HepG2 (cell line): ENCODE measurements around the gene WDR73. TPM values are rescaled to one million over a fixed set of nuclear protein-coding genes. Genes with fewer than 3 reads are reported as not detected.
A peak's percentile ranks its signal among the peaks of the same experiment; 100 is the strongest.

Source experiments
- ELF1 ChIP-seq: sonication (generic); formaldehyde crosslinking; IDR thresholded peaks from 2 replicates; pipeline ENCODE4 v1.4.0; 2020; ENCODE audit warnings: missing genetic modification reagents
- RFX5 ChIP-seq: IDR thresholded peaks from 2 replicates; pipeline ENCODE4 v1.6.1; 2011; ENCODE audit warnings: low read depth, low read length, improper control_type of control experiment
- SAP130 ChIP-seq: IDR thresholded peaks from 2 replicates; pipeline ENCODE4 v1.6.1; 2016; ENCODE audit warnings: low read depth
- ZNF431 ChIP-seq: sonication (generic); formaldehyde crosslinking; IDR thresholded peaks from 2 replicates; pipeline ENCODE4 v1.9.0; 2022; ENCODE audit warnings: missing genetic modification reagents, low read depth, mild to moderate bottlenecking, borderline replicate concordance
- polyA plus RNA-seq, 8 experiments: library from polyadenylated mRNA; depleted of rRNA in 3 of 8; stranded (reverse) in 7 of 8; unstranded in 1 of 8; fragments of >200 nt; fragmentation: Illumina TruSeq in 4 of 8; extraction: Trizol in 4 of 8; gene quantifications; 2 replicates each; pipeline versions ENCODE4 v1.2.1 to v1.2.3, GENCODE V29; 2011 to 2016; ENCODE audit warnings: low read depth in 4 of 8, missing spikeins in 1 of 8, mixed read lengths in 1 of 8; ENCODE audit not compliant: insufficient read depth in 1 of 8
- total RNA-seq, 5 experiments: library from RNA; depleted of rRNA; stranded (reverse); fragments of >200 nt; fragmentation: Illumina TruSeq; extraction: Trizol; gene quantifications; 2 replicates each; pipeline ENCODE4 v1.2.3, GENCODE V29; 2016; ENCODE audit warnings: low read depth in 1 of 5
- TF ChIP-seq, protein P1 (sequence below), 2 experiments: fragments of 450-650 bp in 1 of 2; sonication (generic) in 1 of 2; formaldehyde crosslinking in 1 of 2; IDR thresholded peaks; 2 replicates each; pipeline versions ENCODE4 v1.6.1 to v1.8.0; 2016 to 2022; ENCODE audit warnings: antibody characterized with exemption in 1 of 2, mild to moderate bottlenecking in 1 of 2, missing genetic modification reagents in 1 of 2
- TF ChIP-seq, protein P2 (sequence below): IDR thresholded peaks from 2 replicates; pipeline ENCODE4 v1.6.1; 2016; ENCODE audit warnings: low read depth
- TF ChIP-seq, protein P3 (sequence below): sonication (generic); formaldehyde crosslinking; IDR thresholded peaks from 2 replicates; pipeline ENCODE4 v1.5.1; 2020; ENCODE audit warnings: mild to moderate bottlenecking, moderate library complexity, missing genetic modification reagents
- TF ChIP-seq, protein P4 (sequence below): sonication (generic); formaldehyde crosslinking; IDR thresholded peaks from 2 replicates; pipeline ENCODE4 v1.5.0; 2020; ENCODE audit warnings: missing genetic modification reagents

WDR73 gene
- total and polyA plus RNA-seq, 2 of the 13 experiments (the other 11 are each of a cell fraction or from before 2014, with no cell fraction given): 20.0 to 35.5 TPM

DNA sequence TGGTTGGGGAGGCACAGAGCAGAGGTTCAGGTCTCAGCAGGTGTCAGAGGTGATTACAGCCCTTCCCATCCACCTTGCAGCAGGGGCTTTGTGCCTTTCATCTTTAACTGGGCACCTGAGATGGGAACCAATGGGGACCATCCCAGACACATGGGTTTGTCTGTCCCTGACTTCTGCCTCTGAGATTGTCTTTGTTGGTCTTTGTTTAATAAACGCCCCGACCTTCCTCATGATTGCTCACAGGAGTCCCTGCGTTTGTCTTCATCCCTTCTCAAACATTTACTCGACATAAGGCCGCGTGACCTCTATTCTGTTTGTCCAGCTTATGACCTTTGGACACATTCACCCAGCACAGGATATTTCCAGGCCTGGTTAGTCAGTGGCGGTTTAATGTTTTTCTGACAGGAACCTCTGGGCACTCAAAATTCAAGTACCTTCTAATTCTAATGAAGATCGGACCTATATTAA, 47.4 kb downstream of the WDR73 start (continued):
- TF ChIP-seq, protein P1, sequence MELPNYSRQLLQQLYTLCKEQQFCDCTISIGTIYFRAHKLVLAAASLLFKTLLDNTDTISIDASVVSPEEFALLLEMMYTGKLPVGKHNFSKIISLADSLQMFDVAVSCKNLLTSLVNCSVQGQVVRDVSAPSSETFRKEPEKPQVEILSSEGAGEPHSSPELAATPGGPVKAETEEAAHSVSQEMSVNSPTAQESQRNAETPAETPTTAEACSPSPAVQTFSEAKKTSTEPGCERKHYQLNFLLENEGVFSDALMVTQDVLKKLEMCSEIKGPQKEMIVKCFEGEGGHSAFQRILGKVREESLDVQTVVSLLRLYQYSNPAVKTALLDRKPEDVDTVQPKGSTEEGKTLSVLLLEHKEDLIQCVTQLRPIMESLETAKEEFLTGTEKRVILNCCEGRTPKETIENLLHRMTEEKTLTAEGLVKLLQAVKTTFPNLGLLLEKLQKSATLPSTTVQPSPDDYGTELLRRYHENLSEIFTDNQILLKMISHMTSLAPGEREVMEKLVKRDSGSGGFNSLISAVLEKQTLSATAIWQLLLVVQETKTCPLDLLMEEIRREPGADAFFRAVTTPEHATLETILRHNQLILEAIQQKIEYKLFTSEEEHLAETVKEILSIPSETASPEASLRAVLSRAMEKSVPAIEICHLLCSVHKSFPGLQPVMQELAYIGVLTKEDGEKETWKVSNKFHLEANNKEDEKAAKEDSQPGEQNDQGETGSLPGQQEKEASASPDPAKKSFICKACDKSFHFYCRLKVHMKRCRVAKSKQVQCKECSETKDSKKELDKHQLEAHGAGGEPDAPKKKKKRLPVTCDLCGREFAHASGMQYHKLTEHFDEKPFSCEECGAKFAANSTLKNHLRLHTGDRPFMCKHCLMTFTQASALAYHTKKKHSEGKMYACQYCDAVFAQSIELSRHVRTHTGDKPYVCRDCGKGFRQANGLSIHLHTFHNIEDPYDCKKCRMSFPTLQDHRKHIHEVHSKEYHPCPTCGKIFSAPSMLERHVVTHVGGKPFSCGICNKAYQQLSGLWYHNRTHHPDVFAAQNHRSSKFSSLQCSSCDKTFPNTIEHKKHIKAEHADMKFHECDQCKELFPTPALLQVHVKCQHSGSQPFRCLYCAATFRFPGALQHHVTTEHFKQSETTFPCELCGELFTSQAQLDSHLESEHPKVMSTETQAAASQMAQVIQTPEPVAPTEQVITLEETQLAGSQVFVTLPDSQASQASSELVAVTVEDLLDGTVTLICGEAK (IDR thresholded peaks at IDR 0.05): no peak
- TF ChIP-seq, protein P1 (CRISPR knock-in tag; IDR thresholded peaks at IDR 0.05): peak; percentile 42; the same call in 1 of the 2 replicates
- TF ChIP-seq, protein P2, sequence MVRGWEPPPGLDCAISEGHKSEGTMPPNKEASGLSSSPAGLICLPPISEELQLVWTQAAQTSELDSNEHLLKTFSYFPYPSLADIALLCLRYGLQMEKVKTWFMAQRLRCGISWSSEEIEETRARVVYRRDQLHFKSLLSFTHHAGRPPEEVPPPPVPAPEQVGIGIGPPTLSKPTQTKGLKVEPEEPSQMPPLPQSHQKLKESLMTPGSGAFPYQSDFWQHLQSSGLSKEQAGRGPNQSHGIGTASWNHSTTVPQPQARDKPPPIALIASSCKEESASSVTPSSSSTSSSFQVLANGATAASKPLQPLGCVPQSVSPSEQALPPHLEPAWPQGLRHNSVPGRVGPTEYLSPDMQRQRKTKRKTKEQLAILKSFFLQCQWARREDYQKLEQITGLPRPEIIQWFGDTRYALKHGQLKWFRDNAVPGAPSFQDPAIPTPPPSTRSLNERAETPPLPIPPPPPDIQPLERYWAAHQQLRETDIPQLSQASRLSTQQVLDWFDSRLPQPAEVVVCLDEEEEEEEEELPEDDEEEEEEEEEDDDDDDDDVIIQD: no peak; the same call in 1 of the 2 replicates
- TF ChIP-seq, protein P3, sequence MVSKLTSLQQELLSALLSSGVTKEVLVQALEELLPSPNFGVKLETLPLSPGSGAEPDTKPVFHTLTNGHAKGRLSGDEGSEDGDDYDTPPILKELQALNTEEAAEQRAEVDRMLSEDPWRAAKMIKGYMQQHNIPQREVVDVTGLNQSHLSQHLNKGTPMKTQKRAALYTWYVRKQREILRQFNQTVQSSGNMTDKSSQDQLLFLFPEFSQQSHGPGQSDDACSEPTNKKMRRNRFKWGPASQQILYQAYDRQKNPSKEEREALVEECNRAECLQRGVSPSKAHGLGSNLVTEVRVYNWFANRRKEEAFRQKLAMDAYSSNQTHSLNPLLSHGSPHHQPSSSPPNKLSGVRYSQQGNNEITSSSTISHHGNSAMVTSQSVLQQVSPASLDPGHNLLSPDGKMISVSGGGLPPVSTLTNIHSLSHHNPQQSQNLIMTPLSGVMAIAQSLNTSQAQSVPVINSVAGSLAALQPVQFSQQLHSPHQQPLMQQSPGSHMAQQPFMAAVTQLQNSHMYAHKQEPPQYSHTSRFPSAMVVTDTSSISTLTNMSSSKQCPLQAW (CRISPR knock-in tag): peak; percentile 76
- TF ChIP-seq ELF1 (CRISPR knock-in tag): peak; percentile 23; the same call in 1 of the 2 replicates
- TF ChIP-seq SAP130 (CRISPR knock-in tag): peak; percentile 97
- no peak for TF ChIP-seq RFX5
- no peak for TF ChIP-seq ZNF431 (CRISPR knock-in tag)
- TF ChIP-seq, protein P4, sequence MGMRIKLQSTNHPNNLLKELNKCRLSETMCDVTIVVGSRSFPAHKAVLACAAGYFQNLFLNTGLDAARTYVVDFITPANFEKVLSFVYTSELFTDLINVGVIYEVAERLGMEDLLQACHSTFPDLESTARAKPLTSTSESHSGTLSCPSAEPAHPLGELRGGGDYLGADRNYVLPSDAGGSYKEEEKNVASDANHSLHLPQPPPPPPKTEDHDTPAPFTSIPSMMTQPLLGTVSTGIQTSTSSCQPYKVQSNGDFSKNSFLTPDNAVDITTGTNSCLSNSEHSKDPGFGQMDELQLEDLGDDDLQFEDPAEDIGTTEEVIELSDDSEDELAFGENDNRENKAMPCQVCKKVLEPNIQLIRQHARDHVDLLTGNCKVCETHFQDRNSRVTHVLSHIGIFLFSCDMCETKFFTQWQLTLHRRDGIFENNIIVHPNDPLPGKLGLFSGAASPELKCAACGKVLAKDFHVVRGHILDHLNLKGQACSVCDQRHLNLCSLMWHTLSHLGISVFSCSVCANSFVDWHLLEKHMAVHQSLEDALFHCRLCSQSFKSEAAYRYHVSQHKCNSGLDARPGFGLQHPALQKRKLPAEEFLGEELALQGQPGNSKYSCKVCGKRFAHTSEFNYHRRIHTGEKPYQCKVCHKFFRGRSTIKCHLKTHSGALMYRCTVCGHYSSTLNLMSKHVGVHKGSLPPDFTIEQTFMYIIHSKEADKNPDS: peak; percentile 32; the same call in 1 of the 2 replicates
